Natural killer cell (primary cell): ENCODE data around the gene COL20A1. TPM values are rescaled to one million over a fixed set of nuclear protein-coding genes. Genes with fewer than 3 reads are reported as not detected.

ENCODE experiments used
- ATAC-seq, 3 donors: fragments of 150-1000 bp in 2 of 3; fragments of 200-7000 bp in 1 of 3; cut with Tn5 transposase; 1 replicate in 1 of 3; 2 replicates in 2 of 3; pipeline ENCODE4 v1.10.0; 2021; ENCODE audit warnings: mild to moderate bottlenecking in 2 of 3, moderate library complexity in 2 of 3
- DNase-seq, 2 donors: peaks; one replicate each; pipeline versions ENCODE4 v3.0.0 to v3.0.0-alpha.2; 2013 to 2021; ENCODE audit warnings: mixed read lengths in 1 of 2
- H3K27ac ChIP-seq: one replicate; pipeline ENCODE4 v1.5.1; 2013; ENCODE audit warnings: mild to moderate bottlenecking, low read length
- H3K27me3 ChIP-seq: one replicate; pipeline ENCODE4 v1.6.1; 2013; ENCODE audit warnings: low read length; ENCODE audit not compliant: control insufficient read depth, insufficient read depth
- H3K36me3 ChIP-seq: one replicate; pipeline ENCODE4 v1.6.1; 2013; ENCODE audit warnings: low read length; ENCODE audit not compliant: control insufficient read depth, insufficient read depth
- H3K4me1 ChIP-seq: one replicate; pipeline ENCODE4 v1.6.1; 2013; ENCODE audit warnings: low read length; ENCODE audit not compliant: control insufficient read depth, insufficient read depth
- H3K4me3 ChIP-seq: one replicate; pipeline ENCODE4 v1.5.1; 2013; ENCODE audit warnings: low read length
- H3K9me3 ChIP-seq: one replicate; pipeline ENCODE4 v1.6.1; 2013; ENCODE audit warnings: low read length; ENCODE audit not compliant: control insufficient read depth, insufficient read depth
- H3K27ac Mint-ChIP-seq, 2 donors: one replicate each; pipeline ENCODE4 v1.8.0; 2022; ENCODE audit warnings: mild to moderate bottlenecking in 2 of 2, mixed read lengths in 2 of 2, moderate library complexity in 1 of 2
- H3K27me3 Mint-ChIP-seq, 2 donors: one replicate each; pipeline ENCODE4 v1.8.0; 2022; ENCODE audit warnings: low read depth in 2 of 2, mixed read lengths in 2 of 2
- H3K36me3 Mint-ChIP-seq: one replicate; pipeline ENCODE4 v1.8.0; 2022; ENCODE audit warnings: mixed read lengths
- H3K4me1 Mint-ChIP-seq, 2 donors: one replicate each; pipeline ENCODE4 v1.8.0; 2022; ENCODE audit warnings: mixed read lengths in 2 of 2
- H3K4me3 Mint-ChIP-seq: one replicate; pipeline ENCODE4 v1.8.0; 2022; ENCODE audit warnings: mild to moderate bottlenecking, moderate library complexity, mixed read lengths
- H3K9me3 Mint-ChIP-seq, 2 donors: one replicate each; pipeline ENCODE4 v1.8.0; 2022; ENCODE audit warnings: mixed read lengths in 2 of 2
- CTCF ChIP-seq: fragments of 200-600 bp; IDR thresholded peaks from one replicate; pipeline ENCODE4 v1.8.0; 2022; ENCODE audit warnings: antibody characterized with exemption
- WGBS: methylation state at CpG from one replicate; pipeline ENCODE4 v1.1.7; 2013; ENCODE audit warnings: missing lambda C conversion rate; ENCODE audit not compliant: insufficient coverage; 5-methylcytosine and 5-hydroxymethylcytosine counted together
- intact Hi-C: fragments of 100-400 bp; cut with micrococcal nuclease; formaldehyde crosslinking; loops from one replicate; pipeline ENCODE4 v1.14.2; 2022
- total RNA-seq, 4 donors: library from RNA; stranded (reverse); fragments of 120-200 nt in 1 of 4; gene quantifications; one replicate each; pipeline versions ENCODE4 v1.2.3 to v1.2.4, GENCODE V29; 2013 to 2022

The COL20A1 gene
- total RNA-seq, 3 donors from 2014 or later (not counting 1 experiment from before 2014, with no cell fraction given), result 0.12 to 0.33 TPM; not detected in 1

DNA sequence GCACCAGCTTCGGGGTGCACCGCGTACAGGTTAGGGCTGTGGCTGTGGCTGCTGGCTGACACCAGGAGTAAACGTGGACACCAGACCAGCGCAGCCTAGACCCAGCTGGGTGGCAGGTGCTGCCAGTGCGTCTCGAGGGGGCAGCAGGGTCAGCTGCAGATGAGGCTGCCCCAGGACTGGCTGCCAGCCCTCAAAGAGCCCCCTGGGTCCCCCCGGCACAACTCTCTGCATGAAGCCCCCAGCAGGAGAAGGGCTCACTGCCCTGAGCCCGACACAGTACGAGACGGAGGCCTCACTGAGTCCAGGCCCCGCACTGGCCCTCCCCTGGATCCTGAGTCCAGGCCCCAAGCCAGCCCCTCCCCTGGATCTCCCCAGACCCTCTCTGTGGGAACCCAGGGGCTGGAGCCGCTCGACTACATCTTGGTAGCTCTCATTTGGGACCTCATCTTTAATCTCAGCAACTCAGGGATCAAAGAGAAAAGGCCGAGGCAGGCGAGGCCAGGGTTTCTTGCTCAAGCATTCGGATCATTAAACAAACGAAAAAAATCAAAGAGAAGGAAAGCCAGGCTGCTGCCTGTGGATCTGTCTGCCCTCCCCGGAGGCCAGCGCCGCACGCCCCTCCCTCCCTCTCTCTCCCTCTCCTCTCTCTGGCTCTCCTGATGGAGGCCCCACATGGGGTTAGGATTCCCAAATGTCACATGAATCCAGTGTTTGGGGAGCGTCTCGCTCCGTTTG is 31.8 kb upstream of the COL20A1 start:
- 67% methylated on average over 25 of the region's 25 CpGs for WGBS
- ATAC-seq (no peak), DNase-seq (no peak)
- H3K27me3 ChIP-seq, result no peaks in the 10 kb centered on the region
- TF ChIP-seq CTCF, result no peak
- peaks cover 7% of the 10 kb centered on the region for H3K4me1 ChIP-seq
- Mint-ChIP-seq H3K27me3 (peaks cover 22% of the 10 kb centered on the region in 2 donors), H3K27ac (no peak overlapping the region), H3K36me3 (no peaks in the 10 kb centered on the region), H3K9me3 (no peaks in the 10 kb centered on the region), H3K4me1 (peaks cover 0 to 6% of the 10 kb centered on the region in 2 donors), H3K4me3 (no peak overlapping the region)
- no peak overlapping the region for H3K27ac ChIP-seq
- H3K4me3 ChIP-seq, result no peak overlapping the region
- H3K36me3 ChIP-seq, result no peaks in the 10 kb centered on the region
- intact Hi-C loops, result no loop called here
- no peaks in the 10 kb centered on the region for H3K9me3 ChIP-seq

DNA sequence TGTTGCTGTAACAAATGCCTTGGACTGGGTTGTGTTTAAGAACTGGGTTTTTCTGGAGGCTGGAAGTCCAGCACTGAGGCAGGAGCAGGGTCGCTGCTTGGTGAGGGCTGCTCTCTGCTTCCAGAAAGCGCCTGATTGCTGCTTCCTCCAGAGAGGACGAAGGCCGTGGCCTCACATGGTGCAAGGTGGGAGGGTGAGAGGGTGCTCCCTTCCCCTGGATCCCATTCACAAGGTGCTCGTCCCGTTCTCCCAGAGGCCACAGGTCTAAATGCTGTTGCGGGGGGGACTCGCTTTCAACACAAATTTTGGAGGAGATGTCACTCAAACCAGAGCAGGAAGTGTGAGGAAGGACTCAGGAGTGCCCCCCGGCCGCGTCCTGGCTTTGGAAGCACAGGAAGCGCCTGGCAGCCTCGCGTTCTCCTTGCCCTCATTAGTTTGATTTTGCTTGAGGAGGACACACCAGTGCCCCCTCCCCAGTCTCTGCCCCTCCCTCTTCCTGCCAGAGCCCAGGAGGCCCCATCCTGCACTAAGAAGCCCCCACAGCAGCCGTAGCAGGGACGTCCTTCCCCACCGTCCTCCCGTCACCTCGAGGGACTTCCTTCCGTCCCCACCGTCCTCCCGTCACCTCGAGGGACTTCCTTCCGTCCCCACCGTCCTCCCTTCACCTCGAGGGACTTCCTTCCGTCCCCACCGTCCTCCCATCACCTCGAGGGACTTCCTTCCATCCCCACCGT is 31.0 kb upstream of the COL20A1 start:
- ATAC-seq, result no peak
- peak overlapping the region in 1 of 2 donors; percentile 47 for H3K27ac Mint-ChIP-seq
- H3K4me3 ChIP-seq, result no peak overlapping the region
- no peaks in the 10 kb centered on the region for H3K27me3 ChIP-seq
- no peaks in the 10 kb centered on the region for H3K36me3 Mint-ChIP-seq
- TF ChIP-seq CTCF, result no peak
- H3K4me3 Mint-ChIP-seq, result no peak overlapping the region
- H3K27ac ChIP-seq, result no peak overlapping the region
- no peaks in the 10 kb centered on the region for H3K9me3 Mint-ChIP-seq
- no peak for DNase-seq
- H3K9me3 ChIP-seq, result no peaks in the 10 kb centered on the region
- no peaks in the 10 kb centered on the region for H3K36me3 ChIP-seq
- H3K27me3 Mint-ChIP-seq, result peaks cover 16 to 19% of the 10 kb centered on the region in 2 donors
- peaks cover 0 to 6% of the 10 kb centered on the region in 2 donors for H3K4me1 Mint-ChIP-seq
- intact Hi-C loops, result no loop called here
- WGBS, result 10% methylated on average over 30 of the region's 30 CpGs
- peaks cover 7% of the 10 kb centered on the region for H3K4me1 ChIP-seq

DNA sequence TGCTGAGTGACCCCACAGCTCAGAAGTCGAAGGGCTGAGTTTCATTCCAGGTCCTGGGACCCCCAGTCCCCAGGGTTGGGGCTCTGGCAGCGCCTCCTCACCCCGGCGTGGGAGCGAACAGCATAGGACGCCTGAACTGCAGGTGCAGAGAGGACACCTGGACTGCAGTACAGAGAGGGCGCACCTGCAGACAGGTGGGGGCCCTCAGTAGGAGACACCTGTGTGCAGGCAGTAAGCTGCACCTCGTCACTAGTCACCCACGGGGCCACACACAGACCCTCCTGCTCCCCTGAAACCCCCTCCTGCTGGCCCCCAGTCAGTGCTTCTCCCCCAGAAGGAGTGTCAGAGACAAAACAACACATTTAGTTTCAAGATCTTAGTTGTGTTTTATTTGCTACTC is 30.1 kb upstream of the COL20A1 start:
- no peak overlapping the region for H3K4me3 ChIP-seq
- no peak overlapping the region for H3K27ac ChIP-seq
- H3K4me1 Mint-ChIP-seq, result peaks cover 0 to 6% of the 10 kb centered on the region in 2 donors
- intact Hi-C loops, result no loop called here
- 88% methylated on average over 9 of the region's 9 CpGs for WGBS
- ATAC-seq (no peak), DNase-seq (no peak)
- no peaks in the 10 kb centered on the region for H3K27me3 ChIP-seq
- peaks cover 15 to 16% of the 10 kb centered on the region in 2 donors for H3K27me3 Mint-ChIP-seq
- no peak overlapping the region for H3K27ac Mint-ChIP-seq
- H3K36me3 Mint-ChIP-seq, result no peaks in the 10 kb centered on the region
- no peak overlapping the region for H3K4me3 Mint-ChIP-seq
- H3K9me3 Mint-ChIP-seq, result no peaks in the 10 kb centered on the region
- H3K9me3 ChIP-seq, result no peaks in the 10 kb centered on the region
- TF ChIP-seq CTCF, result no peak
- peaks cover 7% of the 10 kb centered on the region for H3K4me1 ChIP-seq
- no peaks in the 10 kb centered on the region for H3K36me3 ChIP-seq
